GM12872 (cell line): ENCODE results near the gene PTPN7.

Experiments
- TF ChIP-seq, protein P1 (sequence below): IDR thresholded peaks from 3 replicates; pipeline ENCODE4 v1.5.1; 2011; ENCODE audit warnings: low read depth, mild to moderate bottlenecking, low read length, moderate library complexity; ENCODE audit not compliant: insufficient read depth

Gene PTPN7

DNA sequence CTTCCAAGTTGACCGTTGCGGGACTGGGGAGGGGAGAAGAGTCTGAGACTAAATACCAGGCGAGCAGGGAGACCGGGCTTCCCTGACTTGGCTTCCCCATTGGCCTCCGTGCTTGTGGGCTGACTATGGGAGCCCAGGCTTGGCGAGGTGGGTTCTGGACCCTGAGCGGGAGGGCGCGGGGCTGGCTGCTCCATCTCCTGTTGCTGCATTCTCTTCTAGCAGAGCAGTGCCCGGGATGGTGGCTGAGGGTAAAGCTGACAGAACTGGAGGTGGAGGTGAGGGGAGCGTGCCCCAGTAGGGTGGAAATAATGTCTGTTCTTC is 33.9 kb upstream of the PTPN7 start:
- TF ChIP-seq, protein P1, sequence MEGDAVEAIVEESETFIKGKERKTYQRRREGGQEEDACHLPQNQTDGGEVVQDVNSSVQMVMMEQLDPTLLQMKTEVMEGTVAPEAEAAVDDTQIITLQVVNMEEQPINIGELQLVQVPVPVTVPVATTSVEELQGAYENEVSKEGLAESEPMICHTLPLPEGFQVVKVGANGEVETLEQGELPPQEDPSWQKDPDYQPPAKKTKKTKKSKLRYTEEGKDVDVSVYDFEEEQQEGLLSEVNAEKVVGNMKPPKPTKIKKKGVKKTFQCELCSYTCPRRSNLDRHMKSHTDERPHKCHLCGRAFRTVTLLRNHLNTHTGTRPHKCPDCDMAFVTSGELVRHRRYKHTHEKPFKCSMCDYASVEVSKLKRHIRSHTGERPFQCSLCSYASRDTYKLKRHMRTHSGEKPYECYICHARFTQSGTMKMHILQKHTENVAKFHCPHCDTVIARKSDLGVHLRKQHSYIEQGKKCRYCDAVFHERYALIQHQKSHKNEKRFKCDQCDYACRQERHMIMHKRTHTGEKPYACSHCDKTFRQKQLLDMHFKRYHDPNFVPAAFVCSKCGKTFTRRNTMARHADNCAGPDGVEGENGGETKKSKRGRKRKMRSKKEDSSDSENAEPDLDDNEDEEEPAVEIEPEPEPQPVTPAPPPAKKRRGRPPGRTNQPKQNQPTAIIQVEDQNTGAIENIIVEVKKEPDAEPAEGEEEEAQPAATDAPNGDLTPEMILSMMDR: no peak

DNA sequence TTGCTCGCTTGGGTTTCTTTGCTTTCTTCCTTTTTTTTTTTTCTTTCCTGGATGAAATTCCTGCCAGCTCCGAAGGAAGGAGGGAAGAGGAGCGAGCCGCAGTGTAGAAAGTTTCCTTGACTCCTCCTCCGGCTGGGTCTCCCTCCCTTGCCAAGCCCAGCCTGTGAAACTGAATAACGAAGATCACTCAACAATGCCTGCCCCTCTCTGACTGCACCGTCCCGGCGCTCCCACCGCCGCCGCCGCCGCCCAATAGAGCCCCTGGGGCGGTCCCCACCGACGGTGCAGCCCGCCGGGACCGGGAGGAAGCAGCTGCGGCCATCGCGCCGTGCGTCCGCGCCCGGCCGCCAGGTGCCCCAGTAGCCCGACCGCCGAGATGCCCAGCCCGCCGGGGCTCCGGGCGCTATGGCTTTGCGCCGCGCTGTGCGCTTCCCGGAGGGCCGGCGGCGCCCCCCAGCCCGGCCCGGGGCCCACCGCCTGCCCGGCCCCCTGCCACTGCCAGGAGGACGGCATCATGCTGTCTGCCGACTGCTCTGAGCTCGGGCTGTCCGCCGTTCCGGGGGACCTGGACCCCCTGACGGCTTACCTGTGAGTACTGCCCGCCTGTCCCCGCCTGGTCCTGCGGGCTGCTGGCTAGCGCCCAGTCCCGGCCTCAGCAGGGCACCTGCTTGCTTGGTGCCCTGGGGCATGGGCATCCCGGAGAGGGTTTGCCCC is 33.4 kb upstream of the PTPN7 start, which contains the start of gene LGR6:
TSS of gene LGR6 (plus strand) at position 186 of the 714 bp plus-strand sequence. CDS start at position 377, 191 bp downstream.
- TF ChIP-seq, protein P1: no peak

DNA sequence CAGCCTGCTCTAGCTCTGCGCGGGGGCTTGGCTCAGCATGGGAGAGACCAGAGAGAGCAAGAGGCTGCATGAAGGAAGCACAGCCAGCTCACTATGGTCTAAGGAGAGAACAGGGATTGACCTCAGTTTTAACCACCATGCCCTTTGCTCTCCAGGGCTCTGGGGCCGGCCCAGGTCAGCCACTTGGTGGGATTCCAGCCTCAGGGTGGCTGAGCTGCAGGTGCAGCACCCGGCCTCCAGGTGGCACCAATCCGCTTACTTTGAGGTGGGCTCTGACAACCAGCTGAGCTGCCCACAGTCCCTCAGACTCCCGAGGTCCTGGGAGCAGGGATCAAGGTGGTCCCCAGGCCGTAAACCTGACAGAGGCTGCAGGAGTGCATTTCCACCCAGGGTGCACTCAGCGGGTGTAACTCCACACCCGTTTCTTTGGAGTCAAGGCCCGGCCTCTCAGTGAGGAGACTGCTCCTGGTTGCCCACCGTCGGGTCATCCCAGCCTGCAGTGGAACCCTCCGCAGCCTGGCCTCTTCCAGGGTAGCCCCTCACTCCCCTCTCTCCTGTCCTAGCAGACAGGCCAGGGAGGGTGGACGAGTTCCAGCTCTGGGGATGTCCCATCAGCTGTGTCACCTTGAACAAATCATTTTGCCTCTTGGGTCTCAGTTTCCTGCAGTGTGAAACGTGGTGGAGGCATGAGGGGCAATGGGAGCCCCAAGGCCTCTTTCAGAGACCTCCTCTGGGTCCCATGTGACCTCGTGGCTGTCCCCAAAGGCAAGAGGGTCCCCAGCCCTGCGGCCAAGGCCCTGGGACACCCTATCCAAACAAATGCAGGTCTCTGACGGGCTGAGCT is 32.6 kb upstream of the PTPN7 start:
- TF ChIP-seq, protein P1: peak; percentile 95

DNA sequence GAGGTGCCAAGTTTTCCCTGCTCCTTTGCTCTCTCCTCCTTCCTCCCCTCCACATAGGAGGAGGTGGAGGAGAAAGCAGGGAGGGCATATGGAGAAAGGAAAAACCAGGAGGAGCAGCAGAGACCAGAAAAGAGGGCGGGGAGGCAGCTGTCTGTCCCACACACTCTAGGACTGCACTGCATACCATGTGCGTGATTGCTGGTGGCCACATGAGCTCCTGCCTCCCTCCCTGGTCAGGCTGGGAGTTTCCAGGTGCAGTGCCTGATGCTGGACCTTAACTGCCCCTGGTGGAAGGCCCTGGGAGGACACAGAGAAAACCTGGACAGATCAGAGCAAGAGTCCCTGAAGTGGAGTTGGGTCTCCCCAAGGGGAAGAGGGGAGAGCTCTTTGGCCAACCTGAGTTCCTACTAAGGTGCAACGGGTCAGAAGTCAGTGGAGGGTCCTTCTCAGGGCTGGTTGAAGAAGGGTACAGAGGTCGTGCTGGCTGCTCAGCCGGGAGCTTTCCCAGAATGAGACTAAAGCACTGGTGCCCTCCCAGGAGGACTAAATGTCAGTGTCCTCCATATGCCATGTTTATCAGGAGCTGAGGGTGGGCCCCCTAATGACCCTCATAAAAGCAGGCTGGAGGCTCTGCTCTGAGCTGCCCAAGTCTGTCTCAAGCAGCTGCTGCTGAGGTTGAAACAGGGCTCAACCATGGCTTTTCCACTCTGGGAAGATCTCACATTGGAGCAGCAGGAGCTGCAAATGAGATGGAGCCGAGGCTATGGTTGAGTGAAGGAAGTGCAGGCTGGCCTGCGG is 29.7 kb upstream of the PTPN7 start:
- TF ChIP-seq, protein P1: peak; percentile 9; the same call in 1 of the 3 replicates

DNA sequence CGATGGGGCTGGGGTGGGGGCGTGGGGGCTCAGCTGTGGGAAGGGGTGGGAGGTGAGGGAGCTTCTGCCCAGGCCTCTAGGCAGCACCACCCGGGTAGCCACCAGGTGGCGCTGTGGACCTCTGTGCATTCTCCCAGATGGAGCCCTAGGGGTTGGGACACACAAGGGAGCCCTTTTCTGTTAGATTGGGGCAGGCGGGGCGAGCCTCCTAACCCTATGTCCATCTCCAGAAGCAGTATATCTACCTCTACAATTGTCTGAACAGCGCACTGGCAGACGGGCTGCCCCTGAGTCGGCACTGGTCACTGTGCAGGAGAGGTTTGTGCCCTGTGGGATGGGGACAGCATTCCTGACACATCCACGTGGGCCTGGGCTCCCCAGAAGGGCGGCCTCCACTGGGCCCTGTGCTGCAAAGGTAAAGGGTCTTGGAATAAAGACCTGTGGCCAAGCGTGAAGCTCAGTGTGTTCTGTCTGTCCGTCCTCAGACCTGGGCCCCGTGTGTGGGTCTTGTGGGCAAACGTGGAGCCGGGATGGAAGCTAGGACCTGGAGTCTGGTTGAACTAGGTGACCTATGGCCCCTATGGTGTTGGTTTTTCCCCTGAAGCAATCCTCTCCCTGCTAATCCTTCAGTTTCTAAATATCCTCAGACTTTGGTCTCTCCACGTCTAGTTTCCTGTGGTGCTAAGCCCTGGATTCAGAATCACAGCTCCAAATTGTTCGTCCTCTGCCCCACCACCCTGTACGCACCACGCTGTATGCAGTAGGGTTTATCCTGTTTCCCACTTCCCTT is 28.8 kb upstream of the PTPN7 start:
- TF ChIP-seq, protein P1: peak; percentile 83

DNA sequence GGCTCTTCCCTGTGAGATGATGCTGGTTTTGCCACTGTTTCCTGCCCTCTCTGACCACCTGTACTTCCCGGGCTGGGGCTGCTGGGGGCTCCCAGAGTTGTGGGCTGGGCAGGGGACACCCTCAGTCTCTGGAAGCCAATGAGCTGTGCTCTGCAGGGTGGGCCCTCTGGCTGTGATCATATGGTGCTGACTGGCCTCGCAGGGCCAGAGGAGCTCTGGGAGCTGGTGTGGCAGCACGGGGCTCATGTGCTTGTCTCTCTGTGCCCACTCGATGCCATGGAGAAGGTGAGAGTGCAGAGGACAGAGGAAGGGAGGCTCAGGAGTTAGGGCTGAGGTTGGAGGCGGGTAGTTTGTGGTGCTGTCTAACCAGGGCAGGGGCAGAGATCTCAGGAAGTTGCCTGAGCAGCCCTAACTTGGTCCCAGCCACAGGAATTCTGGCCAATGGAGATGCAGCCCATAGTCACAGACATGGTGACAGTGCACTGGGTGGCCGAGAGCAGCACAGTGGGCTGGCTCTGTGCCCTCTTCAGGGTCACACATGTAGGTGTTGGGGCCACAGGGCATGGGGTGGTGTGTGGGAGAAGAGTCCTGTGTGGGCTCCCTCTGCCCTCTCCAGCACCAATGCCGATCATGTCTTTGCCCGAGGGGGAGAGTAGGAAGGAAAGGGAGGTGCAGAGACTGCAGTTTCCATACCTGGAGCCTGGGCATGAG is 27.4 kb upstream of the PTPN7 start:
- TF ChIP-seq, protein P1: no peak
